T-helper 2 cell treated with Interferon-gamma antibody and Interleukin-4, amounts not matched to agents 100 ng/mL and 5 ng/mL, for 36 hours (primary cell): ENCODE data around the gene SLC38A10. TPM values are rescaled to one million over a fixed set of nuclear protein-coding genes. Genes with fewer than 3 reads are reported as not detected.

Experiments
- intact Hi-C: fragments of 100-400 bp; cut with micrococcal nuclease; formaldehyde crosslinking; loops from one replicate; pipeline ENCODE4 v1.15.1; 2023
- total RNA-seq: library from RNA; stranded (reverse); gene quantifications from 2 replicates; pipeline ENCODE4 v1.2.3, GENCODE V29; 2022

SLC38A10 gene
- total RNA-seq, 1 donor from 2014 or later: 132 TPM

DNA sequence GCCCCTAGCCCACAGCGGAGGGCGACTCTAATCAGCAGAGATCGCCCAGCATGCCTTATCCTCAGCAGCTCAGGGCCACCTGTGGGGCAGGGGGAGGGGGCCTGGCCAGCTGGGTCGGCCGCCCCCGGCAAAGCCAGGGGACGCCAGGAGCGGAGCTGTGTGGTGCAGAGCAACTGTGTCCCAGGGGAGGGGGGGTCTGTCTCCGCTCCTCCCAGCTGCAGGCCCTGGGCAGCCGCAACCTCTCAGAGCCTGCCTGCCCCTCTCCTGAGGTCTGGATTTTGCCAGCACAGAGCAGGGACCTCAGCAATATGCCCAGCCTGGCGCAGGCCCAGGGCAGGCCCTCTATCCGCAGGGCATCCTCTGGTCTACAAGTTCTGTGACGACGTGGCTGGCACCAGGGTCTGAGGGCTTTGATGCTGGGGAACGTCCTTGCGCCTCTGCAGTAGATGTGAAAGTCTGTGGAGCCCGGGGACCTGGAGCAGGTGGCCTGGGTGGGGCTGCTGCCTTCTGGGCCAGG, 36.5 kb upstream of the SLC38A10 start:
- intact Hi-C loops: no loop called here

DNA sequence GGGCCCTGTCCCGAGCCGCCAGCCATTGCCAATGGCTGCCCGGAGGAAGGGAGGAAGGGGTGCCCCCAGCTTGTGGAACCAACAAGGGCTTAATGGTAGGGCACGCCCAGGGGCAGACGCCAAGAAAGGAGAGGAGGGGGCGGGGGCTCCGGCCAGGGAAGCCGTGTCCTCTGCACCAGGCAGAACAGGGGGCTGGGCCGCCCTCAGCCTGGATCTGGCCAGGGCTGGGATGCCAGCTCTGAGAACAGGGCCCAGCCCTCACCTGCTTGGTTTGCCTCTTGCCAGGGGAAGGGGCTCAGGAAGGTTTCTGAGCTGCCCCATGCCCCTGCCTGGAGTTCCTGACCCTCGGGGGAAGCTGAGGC, 35.8 kb upstream of the SLC38A10 start:
- intact Hi-C loops: no loop called here

DNA sequence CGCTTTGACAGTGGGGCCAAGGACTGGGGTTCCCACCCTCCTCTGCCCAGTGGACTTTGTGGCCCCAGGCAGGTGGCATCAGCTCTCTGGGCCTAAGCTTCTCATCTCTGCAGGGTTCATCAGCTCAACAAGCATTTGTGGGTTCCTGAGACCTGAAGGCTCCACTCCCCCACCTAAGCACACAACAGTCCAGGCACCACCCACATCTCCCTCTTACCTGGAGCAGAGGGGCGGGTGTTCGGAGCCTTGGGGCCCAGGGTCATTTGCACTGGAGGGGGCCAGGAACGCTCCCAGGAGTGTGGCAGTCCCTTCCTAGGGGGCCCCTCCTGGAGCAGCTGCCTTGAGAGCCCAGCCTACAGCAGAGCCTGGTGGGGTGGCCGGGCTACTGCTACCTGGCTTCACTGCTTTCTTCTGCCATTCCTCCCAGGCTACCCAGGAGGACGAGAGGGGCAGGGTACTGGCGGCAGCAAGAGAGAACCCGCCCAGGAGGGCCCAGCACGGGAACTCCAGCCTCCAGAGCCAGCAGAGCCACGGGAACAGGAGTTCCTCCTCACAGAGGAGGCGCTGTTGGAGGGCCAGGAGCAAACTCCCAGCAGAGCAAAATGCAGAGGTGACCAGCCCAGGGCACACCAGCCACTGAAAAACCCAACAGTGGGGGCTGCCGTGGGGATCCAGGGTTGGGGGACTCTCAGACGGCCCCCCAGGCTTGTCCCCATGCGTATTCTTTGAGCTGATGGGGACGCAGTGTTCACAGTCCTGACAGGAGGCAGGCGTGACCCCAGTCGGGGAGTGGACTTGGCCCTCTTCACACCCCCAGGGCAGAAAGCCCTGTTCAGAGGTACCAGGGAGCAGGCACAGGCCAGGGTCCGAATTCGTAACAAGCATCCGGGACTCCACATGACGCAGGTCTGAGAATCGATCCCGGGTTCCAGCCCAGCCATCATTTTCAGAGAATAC, 35.1 kb upstream of the SLC38A10 start:
- intact Hi-C loops: no loop called here

DNA sequence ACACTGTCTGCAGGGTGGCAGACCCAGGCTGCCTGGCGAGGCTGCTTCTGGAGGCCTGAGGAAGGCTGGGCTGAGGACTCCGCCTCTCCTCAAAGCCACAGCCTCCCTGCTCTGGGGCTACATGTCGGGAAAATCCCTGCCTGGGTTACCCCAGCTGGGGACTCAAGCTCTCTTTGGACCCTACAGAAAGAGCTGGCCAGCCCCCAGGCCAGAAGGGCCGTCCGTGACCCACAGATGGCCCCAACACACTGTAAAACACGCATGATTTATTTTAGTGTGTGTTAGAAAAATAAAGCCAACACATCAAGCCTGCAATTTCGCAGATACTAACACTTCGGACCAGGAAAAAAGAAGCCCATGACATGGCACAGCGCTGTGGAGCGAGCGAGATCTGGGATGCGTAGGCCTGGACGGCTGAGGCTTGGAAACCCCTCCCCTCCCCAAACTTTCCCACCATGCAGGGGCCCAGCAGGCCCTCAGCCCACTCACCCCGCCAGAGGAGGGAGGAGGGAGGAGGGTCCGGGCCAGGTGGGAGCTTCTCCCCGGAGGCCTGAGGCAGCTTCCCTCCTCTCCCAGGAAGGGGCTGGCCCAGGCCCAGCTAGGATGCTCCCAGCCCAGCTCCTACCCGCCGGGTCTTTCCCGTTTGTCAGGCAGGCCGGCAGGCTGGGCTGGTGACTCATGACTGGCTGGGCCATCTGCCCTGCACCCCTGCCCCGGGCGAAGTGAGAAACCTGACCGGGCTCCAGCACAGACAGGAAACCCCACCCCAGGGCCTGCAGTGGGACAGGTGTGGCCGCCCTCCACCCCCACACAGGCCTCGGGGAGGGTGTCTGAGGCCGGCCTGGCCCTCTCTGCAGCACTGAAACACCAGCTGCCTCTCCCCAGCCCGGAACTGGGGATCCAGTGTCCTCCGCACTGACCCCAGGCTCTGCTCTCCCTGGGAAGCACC, 34.1 kb upstream of the SLC38A10 start:
- intact Hi-C loops: no loop called here

DNA sequence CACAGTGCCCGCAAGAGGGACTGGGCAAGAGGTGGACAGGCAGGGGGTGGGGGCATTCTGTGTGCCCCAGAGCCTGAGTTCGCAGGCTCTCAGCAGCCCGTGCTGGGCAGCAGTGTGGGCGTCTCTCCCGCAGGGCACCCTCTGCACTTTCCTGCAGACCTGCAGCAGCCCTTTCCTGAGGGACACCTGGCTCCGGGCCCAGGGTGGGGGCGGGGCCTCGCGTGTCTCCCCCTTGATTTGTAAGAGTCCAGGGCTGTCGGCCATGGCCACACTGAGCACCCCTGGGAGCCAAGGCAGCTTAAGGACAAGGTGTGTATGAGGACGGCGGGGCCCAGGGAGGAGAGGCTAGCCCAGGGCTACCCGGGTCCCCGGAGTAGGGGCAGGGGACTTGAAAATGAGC, 33.4 kb upstream of the SLC38A10 start:
- intact Hi-C loops: no loop called here

DNA sequence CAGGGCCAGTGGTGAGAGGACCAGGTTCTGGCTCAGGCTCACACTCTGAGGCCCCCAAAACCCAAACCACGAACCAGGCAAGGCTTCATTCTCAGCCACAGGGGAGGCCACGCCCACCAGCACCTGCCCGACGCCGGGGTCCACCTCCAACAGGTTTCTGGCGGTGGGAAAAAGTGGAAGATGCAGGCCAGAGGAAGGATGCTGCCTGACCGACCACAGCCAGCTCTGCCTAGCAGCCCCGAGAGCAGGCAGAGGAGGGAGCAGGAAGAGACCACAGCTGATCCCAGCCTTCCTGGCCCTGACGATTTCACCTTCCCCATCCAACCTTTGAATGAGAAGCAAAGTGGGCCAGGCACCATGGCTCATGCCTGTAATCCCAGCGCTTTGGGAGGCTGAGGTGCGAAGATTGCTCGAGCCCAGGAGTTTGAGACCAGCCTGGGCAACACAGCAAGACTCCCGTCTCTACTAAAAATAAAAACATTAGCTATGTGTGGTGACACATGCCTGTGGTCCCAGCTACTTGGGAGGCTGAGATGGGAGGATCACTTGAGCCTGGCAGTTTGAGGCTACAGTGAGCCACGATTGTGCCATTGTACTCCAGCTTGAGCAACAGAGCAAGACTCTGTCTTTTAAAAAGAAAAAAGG, 30.7 kb upstream of the SLC38A10 start:
- intact Hi-C loops: no loop called here

DNA sequence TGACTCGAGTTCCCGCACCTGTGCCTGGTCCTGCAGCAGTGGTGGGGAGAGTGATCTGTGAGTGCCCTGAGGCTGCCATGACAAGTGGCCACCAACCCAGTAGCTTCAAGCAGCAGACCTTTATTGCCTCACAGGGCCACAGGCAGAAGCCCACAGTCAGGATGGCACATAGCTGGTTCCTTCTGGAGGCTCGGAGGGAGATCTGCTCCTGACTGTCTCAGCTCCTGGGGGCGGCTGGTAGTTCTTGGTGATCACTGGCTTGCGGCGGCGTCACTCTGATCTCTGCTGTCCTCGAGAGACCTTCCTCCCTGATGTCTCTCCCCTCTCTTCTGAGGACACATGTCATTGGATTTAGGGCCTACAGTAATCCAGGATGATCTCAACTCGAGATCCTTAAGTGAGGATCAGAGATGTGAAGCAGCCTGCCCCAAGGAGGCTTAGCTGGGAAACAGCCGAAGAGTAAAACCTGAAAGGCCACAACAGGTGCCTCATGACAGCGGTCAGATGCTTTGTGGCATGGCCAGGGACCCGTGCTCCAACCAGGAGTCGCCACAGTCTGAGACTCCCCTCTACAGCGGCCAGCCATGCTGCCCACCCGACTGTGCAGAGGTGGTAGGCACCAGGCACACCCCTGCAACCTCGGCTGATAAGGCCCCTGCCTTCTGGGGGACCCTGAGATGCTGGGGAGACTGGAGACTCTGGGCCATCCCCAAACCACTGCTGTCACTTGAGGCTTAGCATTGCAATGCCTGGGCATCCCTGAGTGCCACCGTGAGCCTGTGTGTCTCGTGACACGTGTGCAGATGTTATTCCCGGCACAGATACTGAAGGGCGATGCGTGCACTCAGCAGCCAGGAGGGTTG, 30.0 kb upstream of the SLC38A10 start:
- intact Hi-C loops: no loop called here

DNA sequence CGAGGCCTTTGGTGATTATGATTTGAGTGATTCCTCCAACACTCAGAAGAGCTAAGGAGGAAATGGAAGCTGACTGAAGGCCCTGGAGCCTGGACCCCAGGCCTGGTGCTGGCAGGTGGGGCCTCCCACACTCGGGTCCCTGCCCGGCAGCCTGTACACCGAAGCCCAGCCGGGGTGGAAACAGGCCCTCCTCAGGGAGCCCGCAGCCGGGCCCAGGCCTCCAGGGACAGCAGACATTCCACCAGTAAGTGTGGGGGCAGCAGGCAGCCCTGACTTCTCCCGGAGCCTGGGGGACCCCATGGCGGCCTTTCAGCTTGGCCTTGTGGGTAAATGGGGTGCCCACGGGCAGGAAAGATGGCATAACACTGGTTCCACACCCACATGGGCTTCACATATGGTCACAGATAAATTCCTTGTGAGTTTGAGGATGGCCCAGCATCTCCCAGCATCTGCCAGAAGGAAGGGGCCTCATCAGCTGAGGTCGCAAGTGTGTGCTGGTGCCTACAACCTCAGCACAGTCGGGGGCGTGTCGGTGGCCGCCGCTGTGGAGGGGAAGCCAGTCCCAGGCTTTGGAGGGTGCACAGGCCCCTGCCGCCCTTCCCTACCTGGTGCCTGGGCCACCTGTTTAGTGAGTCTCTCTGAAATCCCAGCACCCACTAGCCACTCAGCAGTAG, 29.2 kb upstream of the SLC38A10 start:
- intact Hi-C loops: no loop called here

DNA sequence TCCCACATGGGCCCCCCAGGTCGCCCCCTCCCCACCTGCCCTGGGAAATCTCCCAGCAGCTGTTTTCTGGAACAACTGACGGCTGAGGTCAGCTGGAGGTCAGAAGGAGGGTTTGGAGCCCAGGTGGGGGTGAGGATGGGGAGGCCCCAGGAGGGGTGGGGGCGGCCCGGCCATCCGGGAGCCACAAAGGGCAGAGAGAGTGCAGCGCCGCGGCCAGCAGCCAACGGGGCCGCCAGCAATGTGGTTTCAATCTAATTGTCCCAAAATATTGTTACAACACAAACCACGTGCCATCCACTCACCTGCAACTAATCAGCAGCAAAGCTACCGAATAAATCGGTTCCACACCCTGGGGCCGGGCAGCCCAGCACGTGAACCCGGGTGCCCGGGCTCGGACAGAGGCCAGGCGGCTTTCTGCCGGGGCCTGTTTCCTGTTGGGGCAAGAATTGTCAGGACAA, 28.3 kb upstream of the SLC38A10 start:
- intact Hi-C loops: no loop called here

DNA sequence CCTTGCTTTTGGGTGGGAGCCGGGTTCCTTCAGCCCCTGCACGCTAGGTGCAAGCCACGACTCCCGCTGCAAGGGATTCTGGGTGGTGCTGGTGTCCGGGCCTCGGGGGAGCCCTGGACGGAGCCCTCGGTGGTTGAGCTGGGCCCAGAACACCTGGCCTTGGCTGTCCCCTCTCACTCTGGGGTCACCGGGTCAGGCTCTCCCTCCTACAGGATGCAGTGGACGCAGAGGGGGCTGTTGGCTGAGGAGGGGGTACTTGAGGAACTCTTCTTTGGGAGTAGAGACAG, 27.9 kb upstream of the SLC38A10 start:
- intact Hi-C loops: no loop called here

DNA sequence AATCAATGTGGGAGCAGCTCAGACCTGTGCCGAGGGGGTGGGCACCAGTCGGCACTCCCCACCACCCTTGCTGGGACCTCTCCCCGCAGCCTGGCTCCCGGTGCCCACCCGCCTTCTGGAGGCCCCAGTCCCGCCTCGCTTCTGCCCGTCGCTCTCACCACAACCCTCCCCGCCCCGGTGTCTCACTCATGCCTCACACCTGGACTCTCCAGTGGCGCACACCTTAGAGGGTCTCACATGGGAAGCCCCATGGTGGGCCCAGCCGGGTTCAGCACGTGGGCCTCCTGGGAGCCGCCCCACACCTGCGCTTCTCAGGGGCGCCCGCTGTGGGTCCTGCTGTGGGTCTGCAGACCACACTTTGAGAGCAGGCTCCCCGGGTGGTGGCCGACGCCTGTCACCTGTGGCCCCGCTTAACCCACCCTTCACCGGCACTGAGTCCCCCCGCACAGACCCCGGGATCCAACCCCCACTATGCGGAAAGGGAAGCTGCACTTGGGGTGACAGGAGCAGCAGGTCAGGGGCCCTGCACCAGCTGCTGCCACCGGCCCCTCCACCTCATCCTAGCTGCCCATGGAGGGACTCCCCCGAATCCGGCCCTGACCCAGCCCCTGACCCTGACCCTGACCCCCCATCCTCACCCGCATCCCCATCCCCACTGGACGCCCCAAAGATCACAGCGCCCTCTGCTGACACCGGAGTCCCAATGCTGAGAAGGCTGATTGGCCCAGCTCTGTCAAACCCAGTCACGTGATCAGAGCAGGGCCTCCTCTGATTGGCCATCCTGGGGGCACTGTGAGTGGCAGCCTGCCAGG, 27.4 kb upstream of the SLC38A10 start:
- intact Hi-C loops: no loop called here

DNA sequence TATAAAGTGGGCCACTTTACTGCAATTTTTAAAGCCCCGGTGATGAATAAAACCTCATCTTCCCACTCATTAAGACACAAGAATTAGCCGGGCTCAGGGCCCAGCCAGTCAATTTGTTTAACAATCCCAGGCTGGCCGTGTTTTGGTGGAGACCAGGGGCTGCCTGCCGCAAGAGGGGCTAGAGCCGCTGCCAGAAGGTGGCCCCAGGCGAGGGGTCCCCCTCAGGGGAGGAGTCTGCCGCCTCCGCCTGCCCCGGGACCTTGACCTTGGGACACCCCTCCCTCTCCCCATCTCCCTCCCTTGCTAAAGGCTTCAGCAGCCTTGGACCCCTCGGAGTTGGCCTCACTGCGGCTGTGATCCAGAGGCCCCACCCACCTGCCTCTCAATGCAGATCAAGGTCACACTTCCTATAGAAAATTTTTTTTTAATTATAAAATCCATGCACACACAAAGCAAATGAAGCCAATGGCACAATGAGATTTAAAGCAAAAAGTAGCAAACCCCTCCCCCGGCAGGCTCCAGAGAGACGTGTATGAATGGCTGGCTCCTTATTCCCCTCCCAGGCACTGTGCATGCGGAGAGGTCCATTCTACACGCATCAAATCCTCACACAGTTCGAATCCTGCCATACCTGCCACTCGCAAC, 23.0 kb upstream of the SLC38A10 start:
- intact Hi-C loops: no loop called here

DNA sequence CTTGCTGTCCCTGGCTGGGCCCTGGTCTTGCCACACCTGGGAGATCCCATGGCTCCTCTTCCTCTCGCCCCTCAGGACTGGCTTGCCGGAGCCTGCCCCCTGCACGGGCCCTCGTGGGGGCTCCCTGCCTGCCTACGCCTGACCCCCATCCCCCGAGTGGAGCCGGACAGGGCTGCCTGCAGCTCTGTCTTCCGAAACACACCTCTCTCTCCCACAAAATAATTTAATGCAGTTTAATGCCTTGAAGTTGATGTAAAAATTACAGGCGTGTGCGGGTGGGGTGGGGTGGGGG, 22.4 kb upstream of the SLC38A10 start:
- intact Hi-C loops: no loop called here

DNA sequence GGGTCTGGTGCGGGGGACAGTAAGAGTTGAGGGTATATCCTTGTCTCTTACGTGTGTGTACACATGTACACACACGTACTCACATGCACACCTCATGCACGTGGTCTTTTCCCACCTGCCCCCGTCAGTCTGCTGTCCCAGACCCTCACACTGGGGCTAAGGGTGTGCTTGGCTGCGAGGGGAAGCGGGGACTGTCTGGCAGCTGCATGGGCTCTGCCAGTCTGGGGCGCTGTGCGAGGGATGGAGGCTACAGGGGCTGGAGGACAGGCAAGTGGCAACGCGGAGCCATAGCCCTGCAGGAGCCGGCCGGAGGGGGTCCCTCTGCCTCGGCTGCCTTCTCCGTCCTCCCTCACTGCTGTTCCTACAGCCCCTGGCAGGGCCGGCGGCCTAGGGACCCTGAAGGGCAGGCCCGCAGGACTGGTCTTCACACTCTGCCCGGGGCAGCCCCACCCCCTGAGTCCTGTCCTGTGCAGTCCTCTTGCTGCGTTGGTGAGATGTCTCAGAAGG, 20.8 kb upstream of the SLC38A10 start:
- intact Hi-C loops: no loop called here

DNA sequence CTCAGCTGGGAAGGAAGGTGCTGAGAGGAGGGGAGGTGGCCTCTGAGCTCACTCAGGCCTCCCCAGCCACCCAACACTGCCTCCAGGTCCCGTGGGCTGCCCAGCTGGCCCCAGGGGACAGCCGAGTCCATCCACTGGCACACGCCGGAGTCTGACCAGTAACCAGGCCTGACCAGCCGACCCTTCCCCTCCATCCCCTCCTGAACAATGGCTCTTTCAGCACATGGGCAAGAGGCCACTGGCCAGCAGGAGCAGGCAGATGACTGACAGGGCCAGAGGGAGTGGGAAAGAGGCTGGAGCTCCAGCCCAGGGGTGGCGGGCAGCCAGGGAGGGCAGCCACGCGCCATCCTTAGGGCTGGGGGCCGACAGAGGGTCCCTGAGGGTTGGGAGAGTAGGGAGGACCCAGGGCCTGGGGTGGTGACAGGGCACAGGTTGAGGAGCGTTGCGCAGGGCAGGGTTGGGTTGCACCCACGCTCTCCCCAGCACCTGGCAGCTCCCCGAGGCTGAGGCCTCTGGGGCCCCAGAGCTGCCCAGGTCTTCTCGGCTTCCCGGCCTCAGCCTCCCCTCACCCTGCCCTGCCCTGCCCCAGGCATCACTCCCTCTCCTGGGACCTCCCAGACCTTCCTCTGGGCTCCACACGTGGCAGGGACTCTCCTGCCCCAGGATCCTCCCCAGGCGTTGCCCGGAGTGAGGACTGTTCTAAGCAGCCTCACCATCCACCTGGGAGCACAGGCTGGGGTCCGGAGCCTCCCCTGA, 20.2 kb upstream of the SLC38A10 start:
- intact Hi-C loops: no loop called here

DNA sequence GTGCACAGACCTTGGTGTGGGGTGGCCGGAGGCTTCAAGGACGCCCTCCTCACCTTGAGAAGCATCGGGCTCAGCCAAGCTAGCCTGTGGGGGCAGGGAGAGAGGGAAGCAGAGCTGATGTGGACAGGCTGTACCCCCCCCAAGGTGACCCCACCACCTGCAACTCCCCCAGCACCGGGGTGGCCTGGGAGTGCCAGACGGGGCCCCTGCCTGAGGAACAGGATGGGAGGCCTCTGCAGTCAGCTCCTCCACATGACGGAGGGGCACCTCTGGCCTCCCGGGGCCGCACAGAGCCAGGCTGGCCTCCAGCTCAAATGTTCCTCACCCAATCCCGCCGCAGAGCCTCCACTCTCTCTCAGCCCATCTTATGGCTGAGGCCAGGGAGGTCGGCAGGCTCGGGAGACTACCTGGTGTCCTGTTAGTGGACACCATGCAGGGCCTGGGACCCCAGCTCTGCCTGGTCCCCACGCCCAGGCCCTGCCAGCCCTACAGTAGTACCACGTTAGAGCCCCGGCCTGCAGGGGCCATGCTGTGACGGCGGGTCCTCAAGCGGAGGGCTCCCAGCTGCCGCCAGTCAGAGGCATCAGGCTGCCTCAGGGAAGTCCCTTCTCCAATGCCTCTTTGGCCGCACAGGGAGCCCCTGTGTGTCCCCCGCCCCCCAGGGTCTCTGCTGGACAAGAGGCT, 19.4 kb upstream of the SLC38A10 start:
- intact Hi-C loops: no loop called here

DNA sequence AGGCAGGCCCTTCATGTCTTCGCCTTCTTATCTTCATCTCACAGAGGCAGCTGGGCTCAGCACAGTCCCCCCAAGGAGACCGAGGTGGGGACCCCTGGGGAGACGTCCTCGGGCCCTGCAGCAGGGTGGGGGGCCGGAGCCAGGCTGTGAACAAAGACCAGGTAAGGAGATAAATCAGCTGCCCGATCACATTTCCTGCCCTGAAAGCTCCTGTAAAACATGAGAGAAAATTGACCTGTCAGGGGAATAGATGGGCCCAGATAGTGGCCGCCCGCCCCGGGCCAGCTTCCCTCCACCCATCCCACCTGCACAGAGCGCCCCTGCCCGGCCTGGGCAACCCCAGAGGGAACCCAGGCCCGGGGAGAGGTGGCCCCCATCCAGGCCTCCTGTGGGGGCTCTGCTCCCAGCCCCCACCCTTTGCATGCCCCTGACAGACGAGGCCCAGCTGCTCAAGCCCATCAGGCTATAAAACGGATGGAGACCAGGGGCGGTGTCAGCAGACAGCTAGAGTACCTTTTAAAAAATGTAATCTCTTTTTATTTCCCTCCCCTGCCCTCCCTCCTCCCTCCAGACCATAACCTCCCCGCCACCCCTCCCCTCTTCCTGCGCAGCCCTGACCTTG, 18.8 kb upstream of the SLC38A10 start:
- intact Hi-C loops: no loop called here
